Posterior cingulate gyrus (tissue), 11 donors: ENCODE data around the gene AKR1C1.
A peak's percentile ranks its signal among the peaks of the same experiment; 100 is the strongest.
"Not testable (repeated sequence)": the region's sequence is repeated elsewhere in the genome, so short reads cannot be mapped to it uniquely, and the experiment has no call there.

Experiments
- DNase-seq, 10 donors: peaks; one replicate each; pipeline versions ENCODE4 v3.0.0 to v3.0.0-alpha.2; 2020 to 2021; ENCODE audit warnings: mixed read lengths in 3 of 10
- intact Hi-C: fragments of 100-400 bp; cut with DNase I; formaldehyde crosslinking; loops from one replicate; pipeline ENCODE4 v1.15.1; 2023

Gene AKR1C1

DNA sequence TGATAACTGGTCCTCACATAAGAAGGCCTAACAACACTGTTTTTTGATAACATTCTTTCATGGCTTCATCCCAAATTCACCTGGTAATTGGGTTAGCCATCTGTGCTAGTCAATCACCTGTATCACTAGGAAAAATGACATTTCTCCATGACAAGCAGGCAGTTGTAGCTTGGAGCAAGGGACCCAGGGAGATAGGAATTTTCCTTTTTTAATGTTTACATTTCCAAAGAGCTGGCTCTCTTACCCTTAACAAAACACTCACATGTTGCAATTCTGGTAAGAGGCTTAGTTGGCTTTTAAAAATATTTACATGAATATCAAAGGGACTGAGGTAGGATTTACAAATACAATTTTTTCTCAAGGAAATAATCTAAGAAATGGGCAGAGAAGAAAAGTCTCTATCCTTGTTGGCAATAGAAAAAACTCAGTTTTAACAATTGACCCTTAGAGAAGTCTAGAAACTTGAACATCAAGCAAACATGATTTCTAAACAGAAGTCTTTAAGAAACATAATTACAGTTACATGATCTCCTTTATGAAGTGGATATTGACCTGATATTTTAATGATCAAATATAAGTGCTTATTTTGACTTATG lies 16.1 kb upstream of the AKR1C1 start:
- no peak for DNase-seq
- intact Hi-C loops = no loop called here

DNA sequence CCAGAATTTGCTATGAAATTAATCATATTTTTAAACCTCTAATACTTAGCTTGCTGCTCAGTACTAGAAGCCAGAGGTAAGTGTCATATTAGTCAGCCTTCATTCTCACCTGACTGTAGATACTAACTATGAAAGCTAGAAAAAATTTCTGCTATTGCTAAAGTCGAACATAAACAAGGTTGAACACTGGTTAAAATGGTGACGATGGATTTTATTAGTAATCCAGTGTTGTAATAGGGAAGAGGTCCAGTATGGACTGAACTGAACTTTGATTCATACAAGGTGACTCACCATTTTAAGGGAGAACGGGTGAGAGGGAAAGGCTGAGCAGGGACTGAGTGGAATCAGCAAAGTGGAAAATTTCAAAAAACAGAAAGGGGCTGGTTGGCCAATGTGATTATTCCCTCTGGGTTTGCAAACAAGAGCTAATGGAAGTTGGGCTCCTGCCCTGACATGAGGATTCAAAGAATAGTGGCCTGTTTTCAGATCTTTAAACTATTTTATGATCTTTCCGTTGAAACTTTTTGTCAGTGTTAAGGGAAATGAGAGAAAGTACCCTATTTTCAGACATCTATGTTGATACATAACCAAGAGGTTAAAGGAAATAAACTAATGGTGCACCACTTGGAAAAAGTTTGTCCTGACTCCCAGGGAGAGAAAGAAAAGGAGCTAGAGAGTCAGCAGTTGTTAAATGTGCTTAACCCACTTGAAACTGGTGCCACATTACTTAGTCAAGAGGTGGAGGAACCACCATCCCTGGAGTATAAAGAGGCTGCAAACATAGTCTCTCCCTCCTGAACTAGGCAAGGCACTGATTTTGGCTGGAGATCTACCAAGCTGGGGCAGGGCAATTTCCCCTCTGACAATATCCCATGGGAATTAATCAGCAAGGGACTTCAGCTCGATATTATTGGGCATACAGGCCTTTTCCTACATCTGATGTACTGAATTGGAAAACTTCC lies 15.3 kb upstream of the AKR1C1 start:
- no peak for DNase-seq
- intact Hi-C loops = no loop called here

DNA sequence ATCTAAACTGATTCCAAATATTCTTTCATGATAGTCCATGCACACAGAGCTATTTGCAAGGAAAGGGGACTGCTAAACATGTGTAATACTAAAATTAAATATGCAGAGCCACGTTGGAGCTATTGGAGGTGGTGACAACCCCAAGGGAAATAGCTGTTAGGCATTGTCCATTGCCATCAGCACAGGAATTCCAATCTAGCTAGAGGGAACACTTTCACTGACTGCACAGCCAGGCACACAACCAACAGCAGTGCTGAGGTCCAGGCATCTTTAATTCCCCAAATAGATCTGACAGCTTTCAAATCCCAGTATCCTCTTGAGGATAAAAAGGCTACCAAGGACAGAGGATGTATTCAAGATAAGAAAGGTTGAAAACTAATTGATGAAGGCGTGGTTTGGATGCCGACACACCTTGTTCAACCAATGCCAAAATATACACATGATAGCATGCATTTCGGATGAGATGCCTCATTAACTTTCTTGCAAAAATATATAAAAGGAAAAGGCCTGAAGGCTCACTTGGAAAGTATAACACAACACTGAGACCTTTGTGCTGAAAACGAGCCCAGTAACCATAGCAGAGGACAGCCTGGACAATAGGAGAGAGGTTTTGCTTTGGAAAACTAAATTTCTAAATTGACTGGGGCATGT lies 11.6 kb upstream of the AKR1C1 start:
- intact Hi-C loops, DNase-seq: not testable (repeated sequence)

DNA sequence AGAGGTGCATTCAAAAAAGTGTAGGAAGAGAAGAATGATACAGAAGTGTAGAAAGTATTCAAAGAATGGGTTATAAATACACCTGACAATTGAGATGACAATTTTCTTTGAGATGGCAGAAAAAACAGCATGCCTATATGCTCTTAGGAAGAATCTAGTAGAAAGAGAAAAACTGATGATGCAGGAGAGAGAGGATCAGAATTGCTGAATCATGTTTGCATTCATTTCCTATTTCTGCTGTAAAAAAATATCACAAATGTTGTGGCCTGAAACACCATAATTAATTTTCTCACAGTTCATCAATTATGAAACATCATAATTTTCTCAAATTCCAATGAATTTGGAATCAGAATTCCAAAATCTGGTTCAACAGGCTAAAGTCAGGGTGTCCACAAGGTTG lies 9.8 kb upstream of the AKR1C1 start:
- intact Hi-C loops = no loop called here
- DNase-seq = no peak

DNA sequence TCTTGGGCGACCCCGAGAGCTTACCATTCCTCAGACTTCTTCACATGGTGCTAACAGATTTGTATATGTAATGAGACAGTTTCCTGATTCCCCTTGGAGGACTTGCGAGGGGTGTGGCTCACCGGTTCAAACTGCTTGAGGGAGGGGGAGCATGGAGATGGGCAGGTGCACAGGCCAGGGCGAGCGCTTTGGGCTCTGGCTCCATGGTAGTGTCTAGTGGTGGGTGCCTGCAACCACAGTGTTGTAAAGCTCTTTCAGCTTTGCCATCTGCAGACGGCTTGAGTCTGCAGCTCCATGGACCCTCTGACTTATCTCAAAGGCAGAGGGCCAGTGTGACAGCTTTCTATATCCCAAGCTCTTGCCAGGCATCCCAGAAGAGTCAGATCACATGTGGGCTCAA lies 7.1 kb upstream of the AKR1C1 start:
- DNase-seq, intact Hi-C loops: not testable (repeated sequence)

DNA sequence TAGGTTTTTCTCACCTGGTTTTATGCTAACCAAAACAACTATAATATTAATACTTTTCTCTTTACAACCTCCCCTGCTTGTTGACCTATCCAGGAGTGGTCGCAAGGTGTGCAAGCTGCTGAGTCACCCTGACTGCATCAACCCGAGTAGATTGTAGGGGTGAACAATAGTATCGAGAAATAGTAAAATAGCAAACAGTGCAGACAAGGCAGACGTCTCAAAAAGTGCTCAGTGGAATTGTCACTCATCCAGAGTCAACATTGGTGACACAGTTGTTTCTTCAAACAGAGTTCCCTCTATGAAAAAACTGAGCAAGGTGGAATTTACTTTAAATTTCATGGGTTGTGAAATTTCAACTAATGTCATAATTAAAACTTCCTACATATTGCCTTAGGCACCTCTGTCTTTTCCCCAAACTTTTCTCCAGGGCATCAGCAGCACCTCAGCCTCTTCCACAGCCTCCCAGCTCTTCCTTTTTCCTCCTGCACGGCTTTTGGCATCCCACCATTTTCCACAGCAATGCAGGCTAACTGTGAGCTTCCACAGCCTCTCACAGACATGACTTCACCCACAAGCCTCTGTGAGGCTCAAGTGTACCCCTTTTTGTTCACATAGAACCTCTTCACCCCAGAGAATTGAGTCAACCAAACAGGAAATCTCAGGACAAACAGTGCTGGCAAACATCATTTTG lies 6.1 kb upstream of the AKR1C1 start:
- intact Hi-C loops = not testable (repeated sequence)

DNA sequence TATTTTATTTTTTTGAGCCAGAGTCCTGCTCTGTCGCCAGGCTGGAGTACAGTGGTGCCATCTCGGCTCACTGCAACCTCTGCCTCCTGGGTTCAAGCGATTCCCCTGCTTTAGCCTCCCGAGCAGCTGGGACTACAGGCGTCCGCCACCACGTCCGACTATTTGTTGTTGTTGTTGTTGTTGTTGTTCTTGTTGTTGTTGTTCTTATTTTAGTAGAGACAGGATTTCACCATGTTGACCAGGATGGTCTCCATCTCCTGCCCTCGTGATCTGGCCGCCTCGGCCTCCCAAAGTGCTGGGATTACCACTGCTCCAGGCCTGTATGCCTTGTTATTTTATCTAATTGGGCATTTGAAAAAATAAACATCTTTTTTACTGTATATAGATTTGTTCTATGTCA lies 1.7 kb upstream of the AKR1C1 start:
- DNase-seq = peak in 1 of 10 donors; percentile 67
- intact Hi-C loops = loop anchor here (10.0 kb wide), 1 partner anchor 53 kb away; no protein-coding TSS in a partner anchor

More for the DNA sequence above, 6.1 kb upstream of the AKR1C1 start:
- DNase-seq = not testable (repeated sequence)

DNA sequence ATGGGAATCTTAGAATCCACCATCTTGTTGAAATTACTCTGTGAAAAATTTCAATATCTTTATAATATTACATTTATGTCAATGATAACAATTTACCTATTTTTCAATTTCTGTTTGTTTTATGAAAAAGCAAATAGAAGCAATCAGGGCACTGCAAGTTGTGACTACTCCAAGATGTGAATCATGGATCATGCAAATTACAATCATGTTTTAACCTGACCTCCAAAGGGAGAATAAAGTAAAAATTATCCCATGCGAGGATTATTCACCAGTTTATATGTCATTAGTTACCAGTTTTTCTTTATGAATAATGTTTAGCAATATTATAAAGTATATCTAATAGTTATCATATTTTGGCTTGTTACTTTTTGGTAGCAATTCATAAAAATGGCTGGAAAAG lies 907 bp upstream of the AKR1C1 start:
- intact Hi-C loops = loop anchor here (10.0 kb wide), 1 partner anchor 52 kb away; no protein-coding TSS in a partner anchor
- not testable (repeated sequence) for DNase-seq

DNA sequence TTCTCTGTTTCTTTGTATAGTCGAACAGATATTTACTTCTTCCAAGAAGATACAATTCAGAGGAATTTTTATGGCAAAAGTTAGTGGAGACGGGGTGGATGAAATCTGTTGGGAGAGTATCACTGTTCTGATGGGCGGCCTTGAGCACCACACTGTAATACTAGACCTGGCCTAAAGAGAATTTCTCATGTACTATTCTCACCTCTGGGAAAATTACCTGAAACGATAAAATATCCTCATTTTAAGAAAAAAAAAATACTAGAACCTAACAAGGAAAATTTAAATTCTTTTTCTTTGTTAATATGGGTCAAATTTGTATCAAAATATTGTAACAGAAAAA lies 570 bp downstream of the AKR1C1 start:
- DNase-seq = not testable (repeated sequence)
- intact Hi-C loops = loop anchor here (10.0 kb wide), 1 partner anchor 51 kb away; no protein-coding TSS in a partner anchor

DNA sequence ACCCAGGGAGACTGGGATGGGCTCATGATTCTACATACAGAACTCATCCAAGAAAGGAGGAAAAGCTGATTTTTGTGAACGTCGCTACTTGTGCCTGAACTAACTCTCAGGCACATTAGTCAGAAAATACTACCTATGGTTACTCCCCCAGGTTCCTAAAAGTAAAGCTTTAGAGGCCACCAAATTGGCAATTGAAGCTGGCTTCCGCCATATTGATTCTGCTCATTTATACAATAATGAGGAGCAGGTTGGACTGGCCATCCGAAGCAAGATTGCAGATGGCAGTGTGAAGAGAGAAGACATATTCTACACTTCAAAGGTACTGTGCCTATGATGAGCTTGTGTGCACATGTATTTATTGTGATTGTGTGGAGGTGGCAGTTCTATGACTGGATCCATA lies 2.5 kb downstream of the AKR1C1 start:
- intact Hi-C loops = loop anchor here (10.0 kb wide), 1 partner anchor 49 kb away; no protein-coding TSS in a partner anchor
- not testable (repeated sequence) for DNase-seq

DNA sequence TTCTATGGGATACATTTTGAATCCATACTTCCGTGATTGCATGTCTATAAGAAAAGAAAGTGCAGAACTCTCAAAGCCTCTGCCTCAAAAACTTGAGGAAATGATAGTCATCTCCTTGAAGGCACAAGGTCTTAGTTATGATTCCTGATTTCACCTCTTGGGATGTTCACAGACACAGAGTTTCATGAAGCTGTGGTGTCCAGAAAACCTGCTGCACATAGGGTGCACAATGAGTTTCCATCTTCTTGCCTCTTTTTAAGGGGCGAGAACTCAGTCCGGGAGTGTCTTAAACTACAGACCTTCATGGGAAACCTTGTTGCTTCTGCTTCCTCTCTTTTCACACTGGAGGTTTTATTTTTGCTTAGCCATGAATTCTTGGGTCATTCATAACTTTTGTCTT lies 4.0 kb downstream of the AKR1C1 start:
- DNase-seq = not testable (repeated sequence)
- intact Hi-C loops = loop anchor here (10.0 kb wide), 1 partner anchor 48 kb away; no protein-coding TSS in a partner anchor

DNA sequence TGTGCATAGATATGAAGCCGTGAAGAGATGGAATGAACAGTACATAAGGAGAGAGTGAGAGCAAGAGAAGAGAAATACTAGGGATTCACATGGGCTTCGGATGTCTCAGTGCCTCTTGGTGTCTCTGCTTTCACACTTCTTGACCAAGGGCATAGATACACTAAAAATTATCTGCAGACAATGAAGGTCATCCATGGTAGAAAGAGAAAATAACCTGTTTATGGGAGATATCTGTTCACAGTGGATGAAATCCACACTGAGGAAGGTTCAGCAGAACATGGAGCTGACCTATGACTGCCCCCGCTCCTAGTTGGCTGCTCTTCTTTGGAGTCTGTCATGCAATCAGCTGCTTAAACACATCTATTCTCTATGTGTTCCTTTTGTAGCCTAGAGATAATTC lies 6.1 kb downstream of the AKR1C1 start:
- intact Hi-C loops = loop anchor here (10.0 kb wide), 1 partner anchor 46 kb away; no protein-coding TSS in a partner anchor
- not testable (repeated sequence) for DNase-seq

DNA sequence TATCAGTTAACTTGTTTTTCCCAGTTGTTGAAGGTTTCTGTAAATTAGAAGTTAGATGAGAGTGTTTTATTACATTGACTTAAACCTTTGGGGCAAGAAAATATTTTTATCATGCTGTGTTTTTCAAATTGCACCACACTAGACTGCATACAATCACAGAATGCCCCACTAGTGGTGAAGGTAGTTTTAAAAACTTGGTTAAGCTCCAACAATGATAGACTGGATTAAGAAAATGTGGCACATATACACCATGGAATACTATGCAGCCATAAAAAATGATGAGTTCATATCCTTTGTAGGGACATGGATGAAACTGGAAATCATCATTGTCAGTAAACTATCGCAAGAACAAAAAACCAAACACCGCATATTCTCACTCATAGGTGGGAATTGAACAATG lies 7.1 kb downstream of the AKR1C1 start:
- DNase-seq, intact Hi-C loops: not testable (repeated sequence)

DNA sequence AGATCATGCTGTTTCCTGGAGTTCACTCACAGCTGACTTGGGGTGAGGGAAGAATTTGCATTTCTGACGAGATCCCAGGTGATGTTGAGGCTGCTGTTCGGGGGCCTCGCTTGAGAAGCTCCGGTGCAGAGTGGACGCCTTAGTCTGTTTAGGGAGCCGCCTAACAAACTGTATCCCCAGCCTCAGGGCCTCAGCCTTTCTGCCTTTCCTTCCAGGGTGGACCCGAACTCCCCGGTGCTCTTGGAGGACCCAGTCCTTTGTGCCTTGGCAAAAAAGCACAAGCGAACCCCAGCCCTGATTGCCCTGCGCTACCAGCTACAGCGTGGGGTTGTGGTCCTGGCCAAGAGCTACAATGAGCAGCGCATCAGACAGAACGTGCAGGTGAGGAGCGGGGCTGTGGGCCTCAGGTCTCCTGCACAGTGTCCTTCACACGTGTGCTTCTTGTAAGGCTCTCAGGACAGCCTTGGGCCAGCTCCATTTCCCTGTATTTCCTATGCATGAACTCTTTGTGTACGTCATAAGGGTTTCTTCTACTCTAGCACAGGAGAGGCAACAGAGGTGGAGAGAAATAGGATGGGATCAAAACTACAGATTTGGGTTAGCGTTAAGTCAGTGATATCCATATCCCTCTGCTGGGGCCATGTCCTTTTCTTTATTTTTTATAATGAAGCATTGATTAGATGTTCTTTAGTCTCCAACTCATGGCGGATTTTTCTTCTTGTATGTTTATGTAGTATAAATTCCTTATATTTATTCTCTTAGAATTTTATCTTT lies 9.3 kb downstream of the AKR1C1 start:
- DNase-seq, intact Hi-C loops: not testable (repeated sequence)

DNA sequence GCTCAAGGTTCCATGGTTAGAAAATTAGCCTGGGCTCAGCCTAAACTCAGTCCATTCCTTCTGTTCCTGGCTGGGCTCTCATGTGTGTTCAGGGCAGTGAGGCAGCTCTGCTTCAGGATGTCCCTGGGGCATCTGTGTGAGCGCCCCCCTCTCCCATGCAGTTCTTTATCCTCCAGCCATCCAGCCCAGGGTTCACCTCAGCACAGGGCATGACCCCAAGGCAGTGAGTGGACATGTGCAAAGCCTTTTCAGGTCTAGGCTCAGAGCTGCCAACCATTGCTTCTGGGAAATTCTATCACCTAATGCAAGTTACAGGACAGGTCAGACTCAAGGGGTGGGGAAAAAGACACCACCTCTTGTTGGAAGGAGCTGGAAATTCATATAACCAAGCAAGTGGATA lies 10.1 kb downstream of the AKR1C1 start:
- intact Hi-C loops, DNase-seq: not testable (repeated sequence)

DNA sequence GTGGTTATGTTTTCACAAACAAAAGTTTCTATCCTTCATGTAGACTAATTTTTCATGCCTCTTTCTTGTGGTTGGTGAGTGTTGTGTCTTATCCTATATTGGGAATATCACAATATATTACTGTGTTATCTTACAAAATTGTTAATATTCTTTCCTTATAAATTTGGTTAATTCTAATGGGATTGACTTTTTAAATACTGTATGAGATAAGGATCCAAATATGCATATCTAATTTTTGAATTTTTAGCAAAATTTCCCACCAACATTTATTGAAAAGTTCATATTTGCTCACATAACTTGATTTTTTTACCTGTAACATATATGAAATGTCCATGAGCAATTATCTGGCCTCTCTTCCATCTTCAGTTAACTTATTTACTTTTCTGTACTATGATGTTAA lies 11.2 kb downstream of the AKR1C1 start:
- intact Hi-C loops, DNase-seq: not testable (repeated sequence)

DNA sequence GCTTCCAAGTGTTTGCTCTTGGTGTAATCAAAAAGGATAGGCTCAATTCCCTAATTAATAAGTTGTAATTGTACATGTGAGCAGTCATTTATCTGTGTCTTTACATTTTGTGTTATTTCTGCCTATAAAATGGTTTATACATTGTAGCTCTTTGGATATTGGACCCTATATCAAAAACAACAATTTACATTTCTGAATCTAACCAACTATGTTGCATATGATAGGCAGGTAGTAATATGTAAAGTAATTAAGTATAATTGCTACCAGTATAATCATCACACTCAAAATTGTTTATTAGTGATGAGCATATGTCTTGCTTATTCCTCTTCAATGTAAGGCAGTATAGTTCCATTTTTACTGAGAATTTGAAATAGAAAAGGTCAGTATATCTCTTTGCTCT lies 13.8 kb downstream of the AKR1C1 start:
- intact Hi-C loops = no loop called here
- no peak for DNase-seq

DNA sequence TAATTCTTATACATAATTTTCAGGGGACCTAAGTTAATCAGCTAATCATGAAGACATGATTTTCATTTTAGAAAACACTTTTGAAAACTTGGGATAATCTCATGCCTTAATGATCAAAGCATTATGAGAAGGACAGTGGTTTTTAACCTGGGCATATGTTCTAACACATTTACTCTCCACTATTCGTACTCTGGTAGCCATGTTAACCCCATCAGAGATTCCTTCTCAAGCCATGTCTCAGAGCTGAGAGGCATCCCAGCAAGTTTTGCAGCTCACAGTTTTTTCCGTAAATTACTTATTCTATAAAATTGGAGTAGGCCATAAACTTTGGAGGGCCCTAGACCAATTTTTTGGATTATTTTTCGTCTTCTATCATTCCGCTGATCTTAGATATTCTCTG lies 15.7 kb downstream of the AKR1C1 start:
- intact Hi-C loops = no loop called here
- DNase-seq = no peak

DNA sequence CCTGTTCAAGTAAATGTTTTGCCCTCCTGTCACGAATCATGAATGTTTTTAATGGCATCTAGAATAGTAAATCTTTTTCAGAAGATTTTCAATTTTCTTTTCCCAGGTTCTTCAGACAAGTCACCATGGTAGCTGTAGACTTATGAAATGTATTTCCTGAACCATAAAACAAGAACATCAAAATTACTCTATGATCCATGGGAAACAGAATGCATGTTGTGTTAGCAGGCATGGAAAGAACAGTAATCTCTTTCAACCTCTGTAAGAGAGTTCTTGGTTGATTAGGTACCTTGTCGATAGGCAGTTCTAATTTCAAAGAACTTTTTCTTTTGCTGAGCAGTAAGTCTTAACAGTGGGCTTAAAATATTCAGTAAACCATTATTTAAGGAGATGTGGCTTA lies 17.6 kb downstream of the AKR1C1 start:
- intact Hi-C loops = no loop called here
- DNase-seq = no peak
